Stimulated activated CD4-positive, alpha-beta T cell treated with anti-CD3 and anti-CD28 coated beads, Interleukin-12 subunit alpha, Interleukin-12 subunit beta, amount 100 ng/mL, for 4 hours (primary cell): ENCODE measurements around the gene CACNA1G.

Source experiments
- DNase-seq: peaks from one replicate; pipeline ENCODE4 v3.0.0-alpha.2; 2020

CACNA1G gene

GRCh38 chr17:50570032-50570431, 9.5 kb downstream of the CACNA1G start:
- no peak for DNase-seq

GRCh38 chr17:50570528-50570927, 10.0 kb downstream of the CACNA1G start:
- no peak for DNase-seq

- no peak for DNase-seq
Measured at GRCh38 chr17:50571681-50572080, 11.2 kb downstream of the CACNA1G start.

GRCh38 chr17:50572541-50572940, 12.0 kb downstream of the CACNA1G start:
- DNase-seq = no peak

GRCh38 chr17:50573866-50574611, 13.5 kb downstream of the CACNA1G start:
- DNase-seq = no peak

- no peak for DNase-seq
Measured at GRCh38 chr17:50575581-50576210, 15.2 kb downstream of the CACNA1G start.

- no peak for DNase-seq
Measured at GRCh38 chr17:50576864-50577263, 16.3 kb downstream of the CACNA1G start.

GRCh38 chr17:50577451-50577954, 17.0 kb downstream of the CACNA1G start:
- DNase-seq = no peak

- DNase-seq = no peak
Measured at GRCh38 chr17:50578173-50578572, 17.7 kb downstream of the CACNA1G start.

GRCh38 chr17:50579399-50579798, 18.9 kb downstream of the CACNA1G start:
- DNase-seq = no peak

GRCh38 chr17:50580646-50581045, 20.1 kb downstream of the CACNA1G start:
- DNase-seq = no peak

- no peak for DNase-seq
Measured at GRCh38 chr17:50581316-50581715, 20.8 kb downstream of the CACNA1G start.

- DNase-seq = no peak
Measured at GRCh38 chr17:50582741-50583140, 22.2 kb downstream of the CACNA1G start.

- DNase-seq = no peak
Measured at GRCh38 chr17:50583641-50584040, 23.1 kb downstream of the CACNA1G start.

- no peak for DNase-seq
Measured at GRCh38 chr17:50584116-50584515, 23.6 kb downstream of the CACNA1G start.

- DNase-seq = no peak
Measured at GRCh38 chr17:50584749-50585148, 24.2 kb downstream of the CACNA1G start.

- DNase-seq = no peak
Measured at GRCh38 chr17:50585346-50585745, 24.8 kb downstream of the CACNA1G start.

- no peak for DNase-seq
Measured at GRCh38 chr17:50585891-50586290, 25.4 kb downstream of the CACNA1G start.

- DNase-seq = no peak
Measured at GRCh38 chr17:50586421-50587247, 26.1 kb downstream of the CACNA1G start.

- no peak for DNase-seq
Measured at GRCh38 chr17:50587571-50587970, 27.1 kb downstream of the CACNA1G start.

- DNase-seq = no peak
Measured at GRCh38 chr17:50588391-50589049, 28.0 kb downstream of the CACNA1G start.

GRCh38 chr17:50589095-50589705, 28.7 kb downstream of the CACNA1G start:
- DNase-seq = no peak
